Left colon (tissue), 2 donors: ENCODE data around the gene PIRT. TPM values are rescaled to one million over a fixed set of nuclear protein-coding genes. Genes with fewer than 3 reads are reported as not detected.

ENCODE experiments used
- ATAC-seq: fragments of 200-7000 bp; cut with Tn5 transposase; one replicate; pipeline ENCODE4 v1.9.1; 2020; ENCODE audit warnings: mild to moderate bottlenecking, moderate library complexity
- DNase-seq, 2 donors: peaks; one replicate each; pipeline ENCODE4 v3.0.0-alpha.2; 2020
- intact Hi-C, 2 donors: fragments of 100-400 bp; cut with DNase I in 1 of 2; cut with micrococcal nuclease in 1 of 2; formaldehyde crosslinking; loops; one replicate each; pipeline versions ENCODE4 v1.11.2 to v1.14.0; 2022; cut with DNase I, micrococcal nuclease
- total RNA-seq, 2 donors: library from RNA; stranded (reverse); fragmentation: NEBNext Ultra II Directional; extraction: Animal tissue kit (Norgen Biotek cat#: 25700); gene quantifications; one replicate each; pipeline ENCODE4 v1.2.1, GENCODE V29; 2021
- donor health status: DM: no; HTN: no; CAD: no.
- donor health status: DM: yes; HTN: yes; CAD: no.

The PIRT gene
- total RNA-seq, 2 donors from 2014 or later, result 0.58 to 1.1 TPM

- DNase-seq (no peak), ATAC-seq (peak; percentile 36)
- intact Hi-C loops, result no loop called here
These were observed 40.2 kb downstream of the PIRT start for GRCh38 chr17:10797476-10798328.

DNA sequence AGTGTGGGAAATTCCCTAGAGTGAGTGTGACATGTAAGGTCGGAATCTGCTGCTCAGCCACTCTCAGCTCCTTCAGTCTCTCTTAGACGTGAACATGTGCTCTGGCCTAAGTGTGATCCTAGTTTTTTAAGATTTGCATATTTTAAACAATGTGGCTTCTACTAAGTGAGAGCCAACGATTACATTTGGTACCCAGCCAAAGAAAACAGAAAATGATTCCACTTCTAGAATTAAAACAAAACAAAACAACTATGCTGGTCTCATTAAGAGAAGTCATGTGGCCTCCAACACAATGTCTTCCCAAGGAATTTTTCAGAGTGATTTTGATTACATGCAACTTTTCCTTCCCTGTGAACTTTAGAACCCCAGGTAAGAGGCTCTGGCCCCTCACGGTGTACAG is 44.1 kb downstream of the PIRT start:
- ATAC-seq (no peak), DNase-seq (no peak)
- intact Hi-C loops, result no loop called here

DNA sequence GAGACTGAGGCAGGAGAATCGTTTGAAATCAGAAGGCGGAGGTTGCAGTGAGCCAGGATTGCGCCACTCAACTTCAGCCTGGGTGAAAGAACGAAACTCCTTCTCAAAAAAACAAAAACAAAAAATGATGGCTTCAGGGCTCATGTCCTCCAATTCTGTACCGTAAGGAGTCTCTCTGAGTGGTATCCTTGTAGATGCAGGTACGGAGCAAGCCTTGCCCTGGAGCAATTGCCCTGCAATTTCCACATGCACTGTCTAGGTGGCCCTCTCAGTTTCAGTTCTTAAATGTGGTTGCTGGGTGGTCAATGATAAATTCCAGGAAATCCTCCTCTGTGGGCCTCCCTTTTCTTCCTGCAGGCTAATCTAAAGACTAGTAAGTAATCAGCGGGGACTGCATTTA is 44.6 kb downstream of the PIRT start:
- ATAC-seq (no peak), DNase-seq (no peak)
- intact Hi-C loops, result no loop called here

DNA sequence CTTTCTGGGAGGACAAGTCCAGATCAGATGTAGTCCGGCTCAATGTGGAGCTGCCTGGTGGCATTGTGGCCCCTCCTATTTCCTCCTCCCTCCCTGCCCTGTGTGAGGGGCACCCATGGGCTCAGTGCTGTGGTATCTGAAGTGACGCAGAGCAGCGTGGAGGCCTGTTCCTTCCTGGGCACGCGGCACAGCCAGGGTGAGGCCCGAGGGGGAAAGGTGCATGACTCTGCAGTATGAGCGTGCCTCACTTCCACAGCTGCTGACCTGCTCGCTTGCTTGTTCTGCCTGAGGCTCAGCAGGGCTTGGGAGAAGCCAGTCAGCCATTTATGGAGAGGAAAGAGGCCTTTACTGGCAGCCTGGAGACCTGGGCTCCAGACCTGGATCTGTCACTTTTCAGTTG is 45.7 kb downstream of the PIRT start:
- ATAC-seq (peak; percentile 65), DNase-seq (peak; percentile 47 to 69)
- intact Hi-C loops, result no loop called here

DNA sequence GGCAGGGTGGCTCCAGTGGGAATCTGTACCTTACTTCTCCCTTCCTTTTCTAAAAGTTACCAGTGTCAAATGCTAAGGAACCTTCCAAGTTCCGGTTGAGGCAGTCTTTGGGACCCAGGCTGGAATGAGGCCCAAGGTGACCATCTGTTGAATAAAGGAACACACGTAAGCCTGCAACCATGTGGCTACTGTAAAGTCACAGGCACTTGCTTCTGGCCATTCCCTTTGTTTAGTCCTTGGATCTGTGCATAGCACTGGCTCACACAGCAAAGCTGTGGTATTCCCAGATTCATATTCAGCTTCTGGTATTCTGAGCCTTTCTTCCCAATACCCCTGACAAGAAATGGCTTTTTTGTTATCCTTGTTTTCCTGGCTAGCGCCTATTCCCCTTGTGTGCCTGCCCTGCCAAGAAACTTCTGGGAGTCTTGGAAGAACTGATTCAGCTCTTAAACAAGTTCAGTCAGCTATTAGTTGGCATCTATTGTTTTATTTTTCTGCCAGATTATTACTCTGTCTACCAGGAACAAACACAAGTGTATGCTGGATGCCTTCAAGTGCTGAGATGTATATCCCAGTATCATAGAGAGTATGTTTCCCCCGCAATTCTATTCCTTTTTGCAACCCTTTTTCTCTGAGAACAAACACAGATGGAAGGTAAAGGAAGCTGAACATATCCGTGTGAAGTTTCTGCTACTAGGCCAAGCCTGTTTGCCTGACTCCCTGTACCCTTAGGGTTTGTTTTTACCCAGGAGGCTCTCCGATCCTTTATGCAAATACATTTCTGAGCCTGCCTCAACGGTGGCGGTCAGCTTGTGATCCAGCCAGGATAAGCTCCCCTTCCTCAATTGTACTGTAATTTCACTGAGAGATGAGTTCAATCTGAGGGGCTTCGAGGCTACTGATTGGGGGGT is 47.1 kb downstream of the PIRT start:
- DNase-seq (no peak), ATAC-seq (peak; percentile 22)
- intact Hi-C loops, result no loop called here

DNA sequence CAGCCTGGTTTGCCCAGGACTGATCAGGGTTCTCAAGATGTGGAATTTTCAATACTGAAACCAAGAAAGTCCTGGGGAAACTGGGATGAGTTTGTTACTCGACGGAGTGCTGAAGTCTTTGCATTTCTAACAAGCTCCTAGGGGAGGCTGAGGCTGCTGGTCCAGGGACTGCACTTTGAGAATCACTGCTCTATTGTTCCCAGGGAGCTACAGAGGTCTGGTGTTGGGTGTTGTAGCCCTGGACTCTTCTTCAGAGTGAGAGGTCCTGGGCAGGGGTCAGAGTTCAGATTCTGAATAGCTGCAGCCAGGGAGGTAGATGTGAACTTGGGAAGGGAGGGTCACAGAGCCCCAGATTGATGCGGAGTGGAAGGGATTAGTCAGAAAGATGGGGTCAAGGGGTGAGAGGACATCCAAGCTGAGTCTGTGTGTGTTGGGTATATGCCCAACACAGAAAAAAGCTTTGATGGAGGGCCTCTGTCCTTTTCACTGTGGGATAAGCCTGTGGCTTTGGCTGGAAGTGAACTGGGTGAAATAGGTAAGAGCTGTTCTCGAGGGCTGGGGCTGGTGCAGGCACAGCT is 48.1 kb downstream of the PIRT start:
- ATAC-seq (no peak), DNase-seq (no peak)
- intact Hi-C loops, result no loop called here

DNA sequence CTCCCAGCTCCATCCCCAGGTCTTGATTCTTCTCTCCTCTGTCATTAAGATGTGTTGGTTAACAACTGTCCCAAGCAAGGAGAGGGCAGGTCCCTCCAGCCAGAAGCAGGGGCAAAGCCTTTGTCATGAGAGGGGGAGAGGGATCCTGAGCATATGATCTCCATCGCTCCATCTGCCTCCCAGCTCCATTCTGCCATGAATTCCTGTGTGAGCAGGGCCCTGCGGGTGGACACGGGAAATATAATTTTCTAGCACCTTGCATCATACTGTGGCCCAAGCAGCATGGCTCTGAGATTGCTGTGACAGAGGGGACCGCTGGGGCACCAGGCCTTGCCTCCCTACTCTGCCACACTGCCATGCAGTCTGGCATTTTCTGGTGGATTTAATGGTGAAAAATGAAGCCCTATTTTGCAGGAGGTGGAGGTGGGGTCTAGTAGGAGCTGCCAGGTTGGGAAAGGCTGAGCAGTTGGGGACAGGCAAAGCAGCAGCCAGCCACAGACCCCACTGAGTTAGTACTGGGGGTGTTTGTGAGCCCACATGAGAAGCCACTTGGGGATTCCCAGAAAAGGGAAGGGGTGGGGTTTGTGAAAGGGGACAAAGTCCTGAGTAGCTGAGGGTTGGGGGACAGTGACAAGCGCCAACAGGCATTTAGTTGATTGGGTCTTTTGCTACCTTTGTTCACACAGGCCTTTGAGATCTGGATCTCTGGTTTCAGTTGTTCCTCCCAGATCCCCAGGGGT is 50.4 kb downstream of the PIRT start:
- ATAC-seq (no peak), DNase-seq (peak in 1 of 2 donors; percentile 23)

GRCh38 chr17:10785295-10785694 is 52.6 kb downstream of the PIRT start:
- intact Hi-C loops, result no loop called here
- DNase-seq (no peak), ATAC-seq (peak; percentile 72)

More for the DNA sequence above, 50.4 kb downstream of the PIRT start:
- intact Hi-C loops, result no loop called here

DNA sequence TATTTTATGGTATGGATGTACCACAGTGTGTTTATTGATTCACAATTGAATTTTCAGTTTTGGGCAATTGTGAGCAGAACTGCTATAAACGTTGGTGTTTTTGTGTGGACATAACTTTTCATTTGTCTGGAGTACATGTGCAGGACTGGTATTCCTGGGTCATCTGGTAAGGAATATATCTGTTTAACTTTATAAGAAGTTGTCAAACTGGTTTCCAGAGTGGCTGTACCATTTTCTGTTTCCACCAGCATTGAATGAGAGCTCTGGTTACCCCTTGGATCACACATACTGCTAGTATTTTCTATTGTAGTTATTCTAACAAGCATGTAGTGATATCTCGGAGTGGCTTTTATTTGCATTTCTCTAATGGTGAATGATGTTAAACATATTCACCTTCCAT is 58.3 kb downstream of the PIRT start:
- ATAC-seq, result peak; percentile 15
- DNase-seq, result no peak
- intact Hi-C loops, result no loop called here

DNA sequence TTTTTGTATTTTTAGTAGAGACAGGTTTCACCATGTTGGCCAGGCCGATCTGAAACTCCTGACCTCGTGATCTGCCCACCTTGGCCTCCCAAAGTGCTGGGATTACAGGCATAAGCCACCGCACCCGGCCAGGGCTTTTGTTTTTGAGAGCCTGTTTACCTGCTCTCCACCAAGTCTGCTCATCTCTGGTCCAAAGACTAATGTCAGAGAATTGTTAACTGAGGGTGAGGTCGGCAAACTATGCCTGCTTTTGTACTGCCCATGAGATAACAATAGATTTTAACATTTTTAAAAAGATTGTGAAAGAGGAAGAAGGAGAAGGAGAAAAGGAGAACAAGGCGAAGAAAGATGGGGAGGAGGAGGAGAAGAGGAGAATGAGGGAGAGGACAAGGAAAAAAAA is 60.0 kb downstream of the PIRT start:
- intact Hi-C loops, result no loop called here
- DNase-seq (no peak), ATAC-seq (peak; percentile 22)

DNA sequence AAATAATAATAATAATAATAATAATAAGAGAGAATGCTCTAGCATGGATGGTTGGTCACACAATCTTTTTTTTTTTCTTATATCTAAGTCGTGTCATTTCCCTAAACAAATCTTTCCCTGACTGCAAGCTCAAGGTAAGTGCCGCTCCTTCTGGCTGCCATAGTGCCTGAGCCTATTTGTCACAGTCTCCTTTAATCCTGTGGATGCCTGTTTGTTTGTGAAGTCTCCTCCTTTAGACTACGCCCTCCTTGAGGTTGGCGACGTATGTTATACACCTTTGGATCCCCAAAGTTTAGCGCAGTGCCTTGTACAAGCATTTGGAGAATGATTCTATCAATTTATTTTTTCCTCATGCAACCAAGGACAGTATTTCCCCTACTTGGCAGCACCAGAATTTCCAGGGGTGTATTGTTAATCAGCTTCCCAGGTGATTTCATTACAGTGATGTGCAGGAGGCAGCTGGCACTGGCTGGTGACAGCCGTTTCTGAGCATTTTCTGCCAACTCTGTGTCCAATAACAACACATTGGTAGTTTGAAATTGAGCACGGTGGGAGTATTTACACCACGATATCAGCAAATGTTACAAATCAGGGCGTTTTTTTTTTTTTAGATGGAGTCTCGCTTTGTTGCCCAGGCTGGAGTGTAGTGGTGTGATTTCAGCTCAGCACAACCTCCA is 60.6 kb downstream of the PIRT start:
- ATAC-seq (peak; percentile 37), DNase-seq (no peak)
- intact Hi-C loops, result no loop called here

GRCh38 chr17:10776381-10776780 is 61.5 kb downstream of the PIRT start:
- DNase-seq (no peak), ATAC-seq (peak; percentile 25)
- intact Hi-C loops, result no loop called here

DNA sequence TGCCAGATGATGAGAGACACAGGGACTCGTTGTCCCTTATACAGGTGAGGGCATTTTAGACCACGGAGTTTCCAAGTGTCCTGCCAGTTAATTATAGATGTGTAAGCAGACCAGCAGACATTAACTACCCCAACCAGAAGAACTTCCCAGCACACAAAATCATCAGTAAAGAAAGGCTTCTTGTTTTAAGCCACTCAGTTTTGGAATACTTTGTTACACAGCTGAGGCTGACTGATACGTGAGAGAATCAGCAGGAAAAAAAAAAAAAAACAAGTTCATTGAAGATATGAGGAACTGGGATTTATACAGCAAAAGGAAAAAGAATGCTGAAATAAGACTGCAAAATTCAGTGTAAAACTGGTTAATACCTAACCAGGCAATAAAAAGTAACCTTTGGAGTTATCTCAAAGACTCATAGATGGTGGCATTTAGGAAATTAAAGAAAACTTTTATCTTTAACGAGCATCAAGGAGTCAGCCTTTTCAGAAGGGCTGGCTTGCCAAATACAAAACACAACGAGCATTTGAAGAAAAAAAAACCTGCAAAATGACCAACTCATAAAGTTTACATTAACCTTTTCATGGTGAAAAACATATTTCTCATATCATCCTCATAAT is 62.0 kb downstream of the PIRT start:
- ATAC-seq (peak; percentile 61), DNase-seq (no peak)
- intact Hi-C loops, result no loop called here

DNA sequence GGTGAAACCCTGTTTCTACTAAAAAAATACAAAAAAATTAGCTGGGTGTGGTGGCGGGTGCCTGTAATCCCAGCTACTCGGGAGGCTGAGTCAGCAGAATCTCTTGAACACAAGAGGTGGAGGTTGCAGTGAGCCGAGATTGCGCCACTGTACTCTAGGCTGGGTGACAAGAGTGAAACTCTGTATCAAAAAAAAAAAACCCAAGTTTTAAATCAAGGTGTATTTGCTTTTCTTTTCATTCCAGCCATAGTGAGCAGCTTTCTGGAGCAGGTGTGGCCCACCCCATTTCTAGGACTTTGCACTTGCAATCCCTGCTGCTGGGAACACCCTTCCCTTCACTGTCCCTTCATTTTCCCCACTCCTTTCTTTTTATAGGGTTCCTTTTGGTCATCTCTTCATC is 62.8 kb downstream of the PIRT start:
- DNase-seq (peak; percentile 49 to 75), ATAC-seq (peak; percentile 76)
- intact Hi-C loops, result no loop called here

GRCh38 chr17:10773391-10773790 is 64.5 kb downstream of the PIRT start:
- intact Hi-C loops, result no loop called here
- ATAC-seq, result no peak
- DNase-seq, result no peak
